Adrenal gland (tissue), 5 donors: ENCODE data around the gene SORL1.

Experiments used
- CTCF ChIP-seq, 6 experiments: fragments of 450-650 bp in 4 of 6; fragments of 200-600 bp in 2 of 6; sonication (generic) in 1 of 6; IDR thresholded peaks; 1 replicate in 5 of 6; 2 replicates in 1 of 6; pipeline versions ENCODE4 v1.5.1 to v1.8.0; 2016 to 2021; ENCODE audit warnings: antibody characterized with exemption in 6 of 6, mild to moderate bottlenecking in 2 of 6, moderate library complexity in 1 of 6
- POLR2A ChIP-seq, 2 donors: fragments of 450-650 bp; IDR thresholded peaks; one replicate each; pipeline ENCODE4 v1.6.1; 2017; ENCODE audit warnings: antibody characterized with exemption in 2 of 2, mild to moderate bottlenecking in 2 of 2, moderate library complexity in 1 of 2
- donor health status: DM: no; HTN: no; CAD: no.

- TF ChIP-seq CTCF (IDR thresholded peaks at IDR 0.05) (no peak), POLR2A (IDR thresholded peaks at IDR 0.05) (no peak)
Observed at GRCh38 chr11:121451178-121451985, 732 bp upstream of the SORL1 start.
